NCI-H1930 (cell line): ENCODE results near the gene CNNM2.

ENCODE experiments used
- DNase-seq, 2 experiments: peaks; one replicate each; lab custom pipeline; 2025; lab: John Stamatoyannopoulos, UW

Gene CNNM2

DNA sequence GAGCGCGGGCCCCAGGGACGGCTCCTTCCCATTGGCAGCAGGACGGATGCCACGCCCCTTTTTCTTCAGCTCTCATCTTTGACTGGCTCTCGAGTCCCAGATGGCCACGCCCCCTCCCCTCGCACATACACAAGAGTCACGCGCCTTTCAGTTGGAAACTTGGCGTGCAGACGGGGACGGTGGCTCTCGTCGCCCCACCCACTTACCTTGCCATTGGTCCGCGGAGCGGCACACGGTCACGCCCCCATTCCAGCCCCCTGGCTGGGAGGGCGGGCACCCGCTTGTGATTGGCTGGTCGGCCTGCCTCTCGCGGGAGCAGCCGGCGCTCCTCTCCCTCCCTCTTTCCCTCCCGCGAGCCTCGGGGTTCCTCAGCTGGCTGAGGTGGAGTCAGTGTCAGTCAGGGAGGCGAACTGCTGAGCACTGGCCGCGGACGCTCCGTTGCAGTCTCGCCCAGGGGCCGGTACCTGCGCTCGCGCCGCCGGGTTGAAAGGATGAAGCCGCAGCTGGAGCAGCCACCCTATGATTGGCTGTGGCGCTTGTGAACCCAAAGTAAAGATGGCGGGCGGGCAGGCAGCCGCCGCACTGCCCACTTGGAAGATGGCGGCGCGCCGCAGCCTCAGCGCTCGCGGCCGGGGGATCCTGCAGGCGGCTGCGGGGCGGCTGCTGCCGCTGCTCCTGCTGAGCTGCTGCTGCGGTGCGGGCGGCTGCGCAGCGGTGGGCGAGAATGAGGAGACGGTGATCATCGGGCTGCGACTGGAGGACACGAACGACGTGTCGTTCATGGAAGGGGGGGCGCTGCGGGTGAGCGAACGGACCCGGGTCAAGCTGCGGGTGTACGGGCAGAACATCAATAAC, at the start of gene CNNM2:
Gene CNNM2 (plus strand): TSS at position 333 of the 855 bp plus-strand sequence. CDS start 187 bp downstream, at position 520.
- peak; percentile 96 to 97 for DNase-seq

DNA sequence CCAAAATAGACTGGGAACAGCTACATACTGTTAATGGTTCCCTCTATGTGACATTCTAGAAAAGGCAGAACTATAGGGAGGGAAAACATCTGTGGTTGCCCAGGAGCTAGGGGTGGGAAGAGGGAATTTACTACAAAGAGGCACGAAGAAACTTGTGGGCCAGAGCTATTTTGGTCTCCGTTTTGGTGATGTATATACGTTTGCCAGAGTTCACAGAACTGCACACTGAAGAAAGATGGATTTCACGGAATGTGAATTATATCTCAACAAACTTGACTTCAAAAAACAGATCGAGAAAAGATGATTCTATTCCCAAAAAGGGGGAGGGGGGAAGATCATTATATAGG, 49.2 kb upstream of the CNNM2 start:
- no peak for DNase-seq

DNA sequence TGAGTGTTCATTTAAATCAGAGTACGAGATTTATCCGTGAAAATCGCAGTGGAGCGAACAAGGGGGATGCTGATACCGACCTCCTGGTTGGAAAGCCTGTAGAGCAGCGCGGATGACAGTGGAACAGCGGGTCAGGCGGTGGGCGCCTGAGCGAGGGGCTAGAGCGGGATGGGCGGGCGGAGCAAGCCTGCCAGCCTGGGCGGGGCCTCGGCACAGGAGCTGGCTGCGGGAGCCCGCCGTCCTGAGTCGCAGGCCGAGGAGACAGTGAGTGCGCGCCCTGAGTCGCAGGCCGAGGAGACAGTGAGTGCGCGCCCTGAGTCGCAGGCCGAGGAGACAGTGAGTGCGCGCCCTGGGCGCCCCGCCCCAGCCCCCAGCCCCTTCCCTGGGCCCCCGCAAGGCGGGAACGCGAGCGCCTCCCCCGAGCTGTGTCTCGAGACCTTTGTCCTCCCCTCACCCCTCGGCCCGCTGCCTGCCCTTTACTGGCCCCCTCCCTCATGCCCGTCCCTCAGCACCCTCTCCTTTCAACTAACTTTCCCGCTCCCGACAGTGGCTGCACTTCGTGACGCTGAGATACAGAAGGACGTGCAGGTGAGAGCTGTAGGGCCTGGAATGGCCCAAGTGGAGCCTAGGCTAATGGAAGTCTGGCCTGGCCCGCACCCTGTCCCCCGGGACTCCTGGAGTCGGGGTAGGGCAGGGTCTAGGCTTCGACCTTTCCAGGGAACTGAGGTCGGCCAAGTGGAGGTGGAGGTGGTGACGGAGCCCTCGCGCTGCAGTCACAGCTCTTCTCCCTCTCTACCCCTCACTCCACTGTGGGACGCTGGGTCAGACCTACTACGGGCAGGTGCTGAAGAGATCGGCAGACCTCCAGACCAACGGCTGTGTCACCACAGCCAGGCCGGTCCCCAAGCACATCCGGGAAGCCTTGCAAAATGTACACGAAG, 48.6 kb upstream of the CNNM2 start, which contains the start of gene AS3MT:
Gene AS3MT (plus strand): TSS at position 213 of the 941 bp plus-strand sequence. CDS start 123 bp downstream, at position 336.
- peak; percentile 12 for DNase-seq

DNA sequence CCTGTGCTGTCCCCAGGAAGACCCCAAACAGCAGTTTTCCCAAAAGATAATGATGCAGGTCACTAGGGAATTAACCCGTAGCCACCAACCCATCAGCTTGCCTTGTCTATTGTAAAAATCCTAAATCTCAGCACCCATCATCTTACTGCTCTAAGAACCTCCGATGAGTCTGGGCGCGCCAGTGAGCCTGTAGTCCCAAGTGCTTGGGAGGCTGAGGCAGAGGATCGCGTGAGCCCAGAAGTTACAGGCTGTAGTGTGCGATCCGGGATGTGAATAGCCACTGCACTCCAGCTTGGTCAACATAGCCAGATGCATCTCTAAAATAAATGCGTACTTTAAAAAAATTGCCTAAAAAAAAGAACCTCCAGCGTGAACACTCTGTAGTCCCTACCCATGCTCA, 47.9 kb upstream of the CNNM2 start:
- no peak for DNase-seq

DNA sequence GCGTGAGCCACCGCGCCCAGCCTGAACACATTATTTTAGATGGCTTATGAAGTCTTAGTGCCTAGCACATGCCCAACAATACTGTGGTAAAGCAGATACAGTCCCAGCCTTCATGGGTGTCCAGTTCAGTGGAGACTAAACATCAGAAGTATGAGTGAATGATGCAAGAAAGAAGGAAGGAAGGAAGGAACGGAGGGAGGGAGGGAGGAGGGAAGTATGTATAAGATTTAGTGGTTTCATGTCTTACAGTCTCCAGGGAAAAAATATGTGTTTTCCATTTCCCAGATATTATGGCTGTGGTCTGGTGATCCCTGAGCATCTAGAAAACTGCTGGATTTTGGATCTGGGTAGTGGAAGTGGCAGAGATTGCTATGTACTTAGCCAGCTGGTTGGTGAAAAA, 45.9 kb upstream of the CNNM2 start:
- DNase-seq = no peak

DNA sequence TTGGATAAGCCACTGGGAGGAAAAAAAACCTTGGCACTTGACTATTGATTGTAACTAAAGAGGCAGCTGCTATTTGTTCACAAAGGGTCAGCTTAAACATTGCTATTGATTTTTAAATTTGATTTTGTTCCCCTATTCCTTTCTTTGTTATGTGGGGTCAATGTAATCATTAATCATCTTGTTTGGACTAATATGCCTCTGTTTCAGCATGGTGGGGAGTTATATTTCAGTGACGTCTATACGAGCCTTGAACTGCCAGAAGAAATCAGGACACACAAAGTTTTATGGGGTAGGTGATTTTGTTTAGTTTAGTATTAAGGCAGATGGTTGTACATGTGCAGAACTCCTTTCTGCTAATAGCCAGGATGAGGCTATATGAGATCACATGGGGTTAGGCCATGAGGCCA, 41.3 kb upstream of the CNNM2 start:
- DNase-seq = no peak

DNA sequence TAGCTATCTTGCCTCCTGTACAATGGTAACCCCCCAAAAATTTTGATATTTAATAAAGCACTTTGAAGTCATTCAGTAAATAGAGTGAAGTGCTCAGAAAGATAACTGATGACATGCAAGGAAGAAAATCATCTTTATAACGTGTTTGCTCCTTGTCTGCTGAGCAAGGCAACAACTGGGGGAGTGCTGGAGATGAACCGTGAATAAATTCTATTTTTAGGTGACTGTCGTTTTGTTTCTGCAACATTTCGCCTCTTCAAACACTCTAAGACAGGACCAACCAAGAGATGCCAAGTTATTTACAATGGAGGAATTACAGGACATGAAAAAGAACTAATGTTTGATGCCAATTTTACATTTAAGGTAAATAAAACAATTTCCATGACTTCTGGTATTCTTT, 39.5 kb upstream of the CNNM2 start:
- no peak for DNase-seq

DNA sequence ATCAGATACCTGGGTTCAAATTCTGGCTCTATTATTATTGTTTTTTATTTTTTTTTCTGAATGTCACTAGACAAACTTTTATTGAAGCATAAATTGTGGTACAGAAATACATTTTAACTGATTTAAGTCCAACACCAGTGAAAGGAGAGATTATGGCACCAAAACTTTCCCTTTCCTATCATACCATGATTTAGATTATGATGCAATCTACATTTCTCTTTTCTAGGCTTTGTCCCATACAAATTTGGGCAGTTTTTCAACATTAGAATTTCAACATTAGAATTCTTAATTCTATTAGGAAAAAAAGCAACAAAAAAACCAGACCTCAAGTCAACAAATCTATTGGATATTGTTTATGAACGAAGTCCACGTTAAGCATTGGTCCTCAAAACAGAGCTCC, 37.8 kb upstream of the CNNM2 start:
- no peak for DNase-seq

DNA sequence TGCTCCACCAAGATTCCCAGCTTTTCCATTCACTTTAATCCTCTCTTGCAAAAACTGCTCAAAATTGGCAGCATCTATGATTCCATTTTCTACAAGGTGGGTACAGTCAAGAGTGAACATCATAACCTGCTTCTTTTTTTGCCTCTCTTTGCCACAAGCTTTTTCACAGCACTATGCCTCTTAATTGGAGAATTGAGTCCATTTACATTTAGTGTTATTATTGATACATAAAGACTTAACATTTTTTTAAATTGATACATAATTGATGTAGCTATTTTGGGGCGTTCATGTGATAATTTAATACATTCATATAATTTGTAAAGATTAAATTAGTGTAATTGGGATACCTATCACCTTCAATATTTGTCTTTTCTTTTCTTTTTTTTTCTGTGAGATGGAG, 30.0 kb upstream of the CNNM2 start:
- no peak for DNase-seq

DNA sequence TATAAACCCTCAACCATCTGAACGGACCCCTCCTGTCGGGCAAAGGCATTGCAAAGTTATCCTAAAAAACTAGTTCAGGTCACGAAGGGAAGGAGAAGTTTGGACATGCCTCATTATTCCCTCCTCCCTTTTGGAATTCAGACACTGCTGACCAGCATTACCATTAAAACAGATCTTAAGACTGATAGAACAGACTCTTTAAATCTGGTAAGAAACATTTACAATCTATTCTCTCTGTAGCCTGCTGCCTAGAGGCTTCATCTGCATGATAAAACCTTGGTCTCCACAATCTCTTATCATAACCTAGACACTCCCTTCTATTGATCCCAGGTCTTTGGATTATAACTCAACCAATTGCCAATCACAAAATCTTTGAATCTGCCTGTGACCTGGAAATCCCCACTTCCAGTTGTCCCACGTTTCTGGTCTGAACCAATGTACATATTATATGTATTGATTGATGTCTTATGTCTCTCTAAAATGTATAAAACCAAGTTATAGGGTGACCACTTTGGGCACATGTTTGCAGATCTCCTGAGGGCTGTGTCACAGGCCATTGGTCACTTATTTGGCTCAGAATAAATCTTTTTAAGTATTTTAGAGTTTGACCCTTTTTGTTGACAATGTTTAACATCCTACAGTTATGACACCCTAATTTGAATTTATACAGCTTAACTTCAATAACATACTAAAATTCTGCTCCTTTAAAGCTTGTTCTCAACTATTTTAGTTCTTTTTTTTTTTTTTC, 23.5 kb upstream of the CNNM2 start:
- DNase-seq = no peak

DNA sequence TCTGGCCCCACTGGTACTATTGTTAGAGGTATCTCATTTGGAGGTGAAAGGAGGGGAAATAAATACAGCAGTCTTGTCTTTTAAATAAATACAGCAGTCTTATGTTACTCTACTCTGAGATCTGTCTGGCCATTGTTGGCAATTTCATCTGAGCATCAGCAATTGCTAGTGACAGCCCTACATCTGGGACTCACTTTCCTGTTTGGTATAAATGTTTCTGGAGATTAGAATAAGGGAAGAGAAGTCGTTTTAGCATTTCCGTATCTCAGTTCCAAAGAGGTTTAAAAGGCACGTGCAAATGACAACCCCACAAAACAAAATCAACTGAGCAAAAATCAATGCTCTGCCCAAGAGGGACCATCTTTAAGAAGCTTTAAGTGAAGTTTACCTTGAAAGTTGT, 18.1 kb upstream of the CNNM2 start:
- no peak for DNase-seq

DNA sequence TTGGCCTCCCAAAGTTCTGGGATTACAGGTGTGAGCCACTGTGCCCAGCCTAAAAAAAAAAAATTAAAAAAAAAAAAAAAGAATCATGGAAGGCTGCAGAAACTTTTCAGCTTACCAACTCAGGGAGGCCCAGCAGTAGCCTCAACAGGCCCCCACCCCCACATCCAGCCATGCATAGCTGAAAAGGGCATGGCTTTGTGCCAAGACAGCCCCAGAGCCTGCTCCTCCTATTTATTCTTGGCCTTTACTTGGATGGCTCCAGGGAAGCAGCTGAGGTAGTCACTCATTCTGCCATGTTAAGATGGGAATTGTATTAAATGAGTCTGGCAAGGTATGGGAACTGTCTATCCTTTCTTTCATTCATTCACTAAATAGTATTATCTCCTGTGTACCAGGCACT, 13.7 kb upstream of the CNNM2 start:
- DNase-seq = no peak

DNA sequence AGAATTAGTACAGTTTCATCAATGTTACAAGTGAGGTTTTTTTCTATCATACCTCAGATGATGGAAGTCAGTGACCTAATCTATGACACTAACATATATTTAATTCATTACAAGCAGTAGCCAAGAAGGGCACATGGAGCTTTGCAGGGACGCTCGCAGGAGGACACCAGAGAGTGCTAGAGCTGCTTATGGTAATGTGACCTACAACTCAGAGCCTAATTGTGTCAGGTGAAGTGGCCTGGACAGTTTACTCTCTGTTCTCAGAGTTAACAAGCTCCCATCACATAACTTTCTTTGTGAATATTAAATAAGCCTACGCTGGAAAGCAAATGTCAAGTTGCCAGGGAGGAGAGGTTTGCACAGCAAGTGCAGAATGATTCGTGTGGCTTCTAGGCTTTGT, 11.6 kb upstream of the CNNM2 start:
- DNase-seq = no peak

DNA sequence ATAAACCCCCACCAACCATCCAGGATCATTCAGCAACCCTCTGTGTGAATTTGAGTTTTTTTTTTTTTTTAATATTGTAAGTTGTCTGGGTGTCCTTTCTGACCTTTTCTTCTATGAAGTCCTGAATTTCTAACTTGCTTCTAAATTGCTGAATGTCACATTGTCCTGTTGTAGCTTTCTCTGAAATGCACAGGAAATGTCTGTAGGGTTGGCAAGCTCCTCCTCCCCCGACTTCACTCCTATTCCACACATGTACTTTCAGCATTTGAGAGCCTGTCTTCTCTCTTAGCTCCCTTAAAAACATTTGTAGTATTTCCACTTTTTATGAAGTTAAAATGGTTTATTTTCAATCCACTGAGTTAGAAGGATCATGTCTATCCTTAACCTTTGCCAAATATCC, 3.3 kb upstream of the CNNM2 start:
- DNase-seq = no peak

DNA sequence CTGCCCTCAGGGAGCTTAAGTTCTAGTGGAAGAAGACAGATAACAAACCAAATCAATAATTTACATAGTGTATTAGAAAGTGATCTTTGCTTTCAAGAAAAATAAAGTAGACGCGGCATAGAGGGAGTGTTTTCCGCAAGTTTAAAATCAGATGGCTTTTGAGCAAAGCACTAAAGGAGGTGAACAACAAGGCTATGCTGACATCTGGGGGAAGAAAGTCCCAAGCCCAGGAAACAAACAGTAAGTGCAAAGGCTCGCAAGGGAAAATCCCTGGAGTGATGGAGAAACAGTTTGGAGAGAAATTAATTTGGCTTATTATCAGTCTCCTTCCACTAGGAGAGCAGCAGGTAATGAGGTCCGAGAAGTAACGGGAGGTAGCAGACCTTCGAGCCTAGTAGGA, 1.9 kb upstream of the CNNM2 start:
- no peak for DNase-seq

DNA sequence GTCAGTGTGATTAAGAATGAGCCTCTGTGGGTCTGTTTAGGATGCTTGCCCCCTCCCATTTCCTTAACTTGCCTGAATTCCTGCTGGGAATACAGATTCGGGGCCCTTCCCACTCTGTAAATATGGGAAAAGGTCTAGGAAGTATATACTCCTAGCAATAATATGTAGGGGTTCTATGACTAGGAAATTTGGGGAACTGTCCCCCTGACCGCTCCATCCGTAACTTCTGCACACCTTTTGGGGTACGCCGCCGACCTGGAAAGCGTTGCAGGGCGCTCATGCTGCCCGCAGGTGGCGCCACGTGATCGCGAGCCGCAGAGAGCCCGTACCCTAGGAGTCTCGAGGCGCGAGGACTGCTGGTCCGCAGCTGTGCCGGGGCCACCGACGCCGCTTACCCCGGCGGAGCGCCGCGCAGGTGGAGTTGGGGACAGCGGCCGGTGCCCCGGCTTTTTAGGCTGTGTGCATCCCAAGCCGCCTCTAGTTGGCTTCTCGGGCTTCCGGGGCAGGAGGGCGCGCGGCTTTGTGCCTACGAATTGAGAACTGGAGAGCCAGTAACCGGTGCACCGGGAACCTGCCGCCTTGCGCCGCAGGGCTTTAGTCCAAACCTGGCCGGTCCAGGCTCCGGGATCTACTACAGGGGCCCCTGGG, 656 bp upstream of the CNNM2 start:
- DNase-seq = peak; percentile 27 to 62

DNA sequence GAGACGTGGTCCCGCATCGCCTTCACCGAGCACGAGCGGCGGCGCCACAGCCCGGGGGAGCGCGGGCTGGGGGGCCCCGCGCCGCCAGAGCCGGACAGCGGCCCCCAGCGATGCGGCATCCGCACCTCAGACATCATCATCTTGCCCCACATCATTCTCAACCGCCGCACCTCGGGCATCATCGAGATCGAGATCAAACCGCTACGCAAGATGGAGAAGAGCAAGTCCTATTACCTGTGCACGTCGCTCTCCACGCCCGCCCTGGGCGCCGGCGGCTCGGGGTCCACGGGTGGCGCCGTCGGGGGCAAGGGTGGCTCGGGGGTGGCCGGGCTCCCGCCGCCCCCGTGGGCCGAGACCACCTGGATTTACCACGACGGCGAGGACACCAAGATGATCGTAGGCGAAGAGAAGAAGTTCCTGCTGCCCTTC, 737 bp downstream of the CNNM2 start:
- DNase-seq = no peak

DNA sequence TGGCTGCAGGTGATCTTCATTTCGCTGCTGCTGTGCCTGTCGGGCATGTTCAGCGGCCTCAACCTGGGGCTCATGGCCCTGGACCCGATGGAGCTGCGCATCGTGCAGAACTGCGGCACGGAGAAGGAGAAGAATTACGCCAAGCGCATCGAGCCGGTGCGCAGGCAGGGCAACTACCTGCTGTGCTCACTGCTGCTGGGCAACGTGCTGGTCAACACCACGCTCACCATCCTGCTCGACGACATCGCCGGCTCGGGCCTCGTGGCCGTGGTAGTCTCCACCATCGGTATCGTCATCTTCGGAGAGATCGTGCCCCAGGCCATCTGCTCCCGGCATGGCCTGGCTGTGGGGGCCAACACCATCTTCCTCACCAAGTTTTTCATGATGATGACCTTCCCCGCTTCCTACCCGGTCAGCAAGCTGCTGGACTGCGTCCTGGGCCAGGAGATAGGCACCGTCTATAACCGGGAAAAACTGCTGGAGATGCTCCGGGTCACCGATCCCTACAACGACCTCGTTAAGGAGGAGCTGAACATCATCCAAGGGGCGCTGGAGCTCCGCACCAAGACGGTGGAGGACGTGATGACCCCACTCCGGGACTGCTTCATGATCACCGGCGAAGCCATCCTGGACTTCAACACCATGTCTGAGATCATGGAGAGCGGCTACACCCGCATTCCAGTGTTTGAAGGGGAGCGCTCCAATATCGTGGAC, 1.3 kb downstream of the CNNM2 start:
- no peak for DNase-seq

DNA sequence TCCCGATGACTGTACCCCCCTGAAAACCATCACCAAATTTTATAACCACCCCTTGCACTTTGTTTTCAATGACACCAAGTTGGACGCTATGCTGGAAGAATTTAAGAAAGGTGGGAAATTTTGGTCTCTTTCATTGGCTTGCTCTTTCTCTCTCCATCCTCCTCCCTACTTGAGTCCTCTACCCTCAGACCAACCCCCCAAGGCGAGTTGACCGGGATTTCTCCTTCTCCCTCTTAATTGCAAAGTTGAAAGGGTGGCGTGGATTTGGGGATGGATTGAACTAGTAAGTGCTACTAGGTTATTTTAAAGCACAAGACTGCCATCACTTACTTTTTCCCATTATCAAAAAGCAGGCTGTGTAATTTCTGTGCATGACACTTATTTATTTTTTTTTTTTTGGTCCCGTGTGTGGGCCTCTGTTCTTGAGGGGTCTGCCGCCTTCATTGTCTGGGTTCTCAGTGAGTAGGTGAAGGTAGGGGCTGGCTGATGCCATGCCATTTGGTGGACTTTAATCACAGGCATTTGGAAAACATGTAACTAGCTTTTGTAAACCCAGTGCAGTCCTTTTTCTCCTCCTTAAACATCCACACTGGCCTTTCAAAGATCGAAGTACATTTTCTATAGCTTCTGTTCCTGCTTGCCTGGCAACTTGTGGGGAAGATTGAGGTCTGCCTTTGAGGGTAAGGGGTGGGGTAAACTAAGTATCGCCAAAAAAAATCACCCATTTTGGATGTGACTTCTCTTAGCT, 2.1 kb downstream of the CNNM2 start:
- DNase-seq = no peak

DNA sequence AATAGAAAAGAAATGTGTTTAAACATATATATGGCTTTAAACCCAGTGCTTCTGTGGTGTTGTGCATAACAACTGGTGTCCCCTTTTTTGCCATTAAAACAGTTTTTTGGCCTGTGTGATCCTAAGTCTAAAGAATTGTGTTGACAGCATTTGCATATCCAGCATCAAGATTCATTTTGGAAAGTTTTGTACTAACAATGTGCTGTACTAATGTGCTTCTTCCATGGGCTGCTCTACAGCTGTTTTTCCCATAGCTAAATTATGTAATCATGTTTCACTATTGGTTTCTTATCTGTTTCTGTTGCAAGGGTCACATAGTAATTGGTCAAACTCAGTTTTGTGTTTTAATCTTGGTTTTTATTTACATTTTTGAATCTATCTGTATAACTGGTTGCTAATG, 5.5 kb downstream of the CNNM2 start:
- no peak for DNase-seq
